WERI-Rb-1 (cell line): ENCODE data around the gene STK35.

Experiments used
- DNase-seq: peaks from one replicate; pipeline ENCODE4 v3.0.0-alpha.2; 2020
- H3K27ac ChIP-seq: fragments of 250-450 bp; sonication (Bioruptor Pico); 2 replicates; pipeline ENCODE4 v1.5.1; 2020; ENCODE audit warnings: mild to moderate bottlenecking, moderate library complexity
- H3K27me3 ChIP-seq: fragments of 250-450 bp; sonication (Bioruptor Pico); 2 replicates; pipeline ENCODE4 v1.5.1; 2021; ENCODE audit warnings: mild to moderate bottlenecking, low read depth, moderate library complexity; ENCODE audit not compliant: insufficient read depth, severe bottlenecking
- H3K36me3 ChIP-seq: fragments of 250-450 bp; sonication (Bioruptor Pico); 2 replicates; pipeline ENCODE4 v1.5.1; 2020; ENCODE audit warnings: mild to moderate bottlenecking, moderate library complexity
- H3K4me3 ChIP-seq: 2 replicates; pipeline ENCODE4 v1.5.1; 2011; ENCODE audit warnings: low read depth, mild to moderate bottlenecking, control low read depth, low read length
- H3K9me3 ChIP-seq: fragments of 250-450 bp; sonication (Bioruptor Pico); 2 replicates; pipeline ENCODE4 v1.5.1; 2021; ENCODE audit warnings: mild to moderate bottlenecking, moderate library complexity; ENCODE audit not compliant: severe bottlenecking
- CTCF ChIP-seq: IDR thresholded peaks from 2 replicates; pipeline ENCODE4 v1.5.1; 2011; ENCODE audit warnings: low read depth, mild to moderate bottlenecking, control low read depth, inconsistent platforms, low read length

STK35 gene

GRCh38 chr20:2150660-2151059, 49.0 kb downstream of the STK35 start:
- no peak overlapping the region for H3K27ac ChIP-seq
- H3K4me3 ChIP-seq: no peak overlapping the region
- no peaks in the 10 kb centered on the region for H3K9me3 ChIP-seq
- H3K36me3 ChIP-seq: no peaks in the 10 kb centered on the region
- no peaks in the 10 kb centered on the region for H3K27me3 ChIP-seq
- DNase-seq: peak; percentile 20
- no peak for TF ChIP-seq CTCF

GRCh38 chr20:2151858-2152281, 50.2 kb downstream of the STK35 start:
- DNase-seq: peak; percentile 51

GRCh38 chr20:2152317-2152716, 50.7 kb downstream of the STK35 start:
- Histone ChIP-seq H3K9me3 (no peaks in the 10 kb centered on the region), H3K27ac (no peak overlapping the region), H3K4me3 (no peak overlapping the region), H3K36me3 (no peaks in the 10 kb centered on the region), H3K27me3 (no peaks in the 10 kb centered on the region)
- no peak for DNase-seq
- no peak for TF ChIP-seq CTCF

More at GRCh38 chr20:2151858-2152281, 50.2 kb downstream of the STK35 start:
- Histone ChIP-seq H3K36me3 (no peaks in the 10 kb centered on the region), H3K4me3 (no peak overlapping the region), H3K27me3 (no peaks in the 10 kb centered on the region), H3K27ac (no peak overlapping the region), H3K9me3 (no peaks in the 10 kb centered on the region)
- TF ChIP-seq CTCF: no peak

GRCh38 chr20:2153326-2153725, 51.7 kb downstream of the STK35 start:
- Histone ChIP-seq H3K27me3 (no peaks in the 10 kb centered on the region), H3K4me3 (no peak overlapping the region), H3K36me3 (no peaks in the 10 kb centered on the region), H3K27ac (no peak overlapping the region), H3K9me3 (no peaks in the 10 kb centered on the region)
- no peak for TF ChIP-seq CTCF
- no peak for DNase-seq

GRCh38 chr20:2156224-2156623, 54.6 kb downstream of the STK35 start:
- no peak for DNase-seq
- no peaks in the 10 kb centered on the region for H3K36me3 ChIP-seq

More at GRCh38 chr20:2156224-2156623, 54.6 kb downstream of the STK35 start:
- H3K4me3 ChIP-seq: no peak overlapping the region
- H3K27ac ChIP-seq: no peak overlapping the region
- H3K27me3 ChIP-seq: no peaks in the 10 kb centered on the region
- no peak for TF ChIP-seq CTCF
- H3K9me3 ChIP-seq: no peaks in the 10 kb centered on the region
